CMK (cell line): ENCODE measurements around the gene TNFAIP8L3.
"Not testable (repeated sequence)": the region's sequence is repeated elsewhere in the genome, so short reads cannot be mapped to it uniquely, and the experiment has no call there.

ENCODE experiments used
- DNase-seq: peaks from one replicate; pipeline ENCODE4 v3.0.0-alpha.2; 2010; ENCODE audit warnings: low read depth

The TNFAIP8L3 gene

DNA sequence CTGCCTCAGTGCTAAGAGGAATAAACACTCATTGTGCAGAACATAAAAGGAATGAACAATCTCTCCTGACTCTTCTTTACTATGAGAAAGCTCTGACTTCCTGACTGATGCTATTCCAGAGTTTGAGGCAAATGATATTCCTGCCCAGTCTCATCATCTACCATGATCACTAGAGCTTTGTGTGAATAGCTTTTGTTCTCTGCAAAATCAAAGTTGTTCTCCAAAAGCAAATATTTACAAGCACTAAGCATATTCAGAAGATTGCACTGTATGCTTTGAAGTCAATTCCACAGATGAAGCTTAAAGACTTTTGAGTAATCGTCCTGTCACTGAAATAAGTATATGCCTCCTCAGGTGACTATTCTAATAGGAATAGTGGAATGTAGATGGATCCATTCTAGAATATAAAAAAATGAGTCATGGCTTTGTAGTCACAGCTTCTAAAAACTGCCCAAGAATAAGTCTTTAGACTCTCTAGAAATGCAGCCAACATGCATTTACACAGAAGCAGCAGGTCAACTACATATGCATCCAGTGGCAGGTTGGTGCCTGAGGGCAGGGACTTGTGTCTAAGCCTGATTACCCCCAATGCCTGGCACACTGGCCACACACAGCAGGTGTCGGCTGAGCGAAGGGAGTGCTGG, 34.6 kb downstream of the TNFAIP8L3 start:
- DNase-seq, result no peak

DNA sequence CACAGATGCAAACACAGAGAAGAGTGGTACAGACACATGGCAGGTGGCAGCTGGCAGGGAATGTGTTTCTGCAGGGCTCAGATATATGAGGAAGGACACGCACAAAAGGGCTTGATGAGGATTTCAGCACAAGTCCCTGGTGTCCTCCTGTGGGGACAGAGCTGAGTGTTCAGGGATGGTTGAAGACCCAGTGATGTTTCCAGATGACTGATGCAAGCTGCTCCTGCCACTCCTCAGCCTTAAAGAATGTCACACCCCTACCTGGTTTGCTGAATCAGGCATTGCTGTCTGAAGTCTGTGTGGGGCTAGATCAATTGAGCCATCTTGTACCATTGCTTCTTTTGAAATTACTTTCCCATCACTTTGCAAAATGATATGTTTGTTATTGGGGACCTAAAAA, 40.2 kb downstream of the TNFAIP8L3 start:
- no peak for DNase-seq

DNA sequence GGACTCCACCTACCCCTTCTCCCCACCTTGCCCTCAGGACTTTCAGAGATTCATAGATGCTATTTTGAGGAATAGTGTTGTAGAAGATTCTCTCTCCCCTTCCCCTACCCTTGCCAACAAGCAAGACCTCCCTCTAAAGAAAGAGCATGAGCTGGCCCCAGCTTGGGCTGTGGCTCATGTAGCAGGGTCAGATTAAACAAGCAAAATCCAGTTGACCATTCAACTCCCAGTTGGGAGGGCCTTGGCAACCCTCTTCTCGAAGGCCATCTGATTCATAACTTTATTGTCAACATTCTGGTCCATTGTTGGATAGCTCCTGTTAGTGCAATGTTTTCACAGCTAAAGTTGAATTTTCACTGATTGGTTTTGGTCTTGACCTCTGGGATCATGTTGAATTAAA, 41.1 kb downstream of the TNFAIP8L3 start:
- DNase-seq, result no peak

DNA sequence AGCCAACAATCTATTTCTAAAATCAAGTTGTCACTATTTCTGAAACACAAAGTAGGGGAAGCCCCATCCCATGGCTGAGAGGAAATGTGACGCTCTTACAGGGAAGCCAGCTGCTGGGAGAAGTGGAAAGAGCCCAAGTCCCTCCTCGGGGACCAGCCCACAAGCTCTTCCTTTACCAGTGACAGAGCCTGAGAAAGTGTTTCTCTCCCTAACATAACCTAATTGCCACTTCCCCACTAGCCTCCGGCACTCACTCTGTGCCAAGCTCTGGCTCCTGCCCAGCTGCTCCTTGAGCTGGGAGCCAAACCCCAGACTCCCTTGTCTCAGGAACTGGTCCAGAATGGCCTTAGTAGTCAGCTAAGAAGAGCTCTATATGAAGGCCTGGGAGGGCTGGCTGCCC, 42.9 kb downstream of the TNFAIP8L3 start:
- DNase-seq, result no peak

DNA sequence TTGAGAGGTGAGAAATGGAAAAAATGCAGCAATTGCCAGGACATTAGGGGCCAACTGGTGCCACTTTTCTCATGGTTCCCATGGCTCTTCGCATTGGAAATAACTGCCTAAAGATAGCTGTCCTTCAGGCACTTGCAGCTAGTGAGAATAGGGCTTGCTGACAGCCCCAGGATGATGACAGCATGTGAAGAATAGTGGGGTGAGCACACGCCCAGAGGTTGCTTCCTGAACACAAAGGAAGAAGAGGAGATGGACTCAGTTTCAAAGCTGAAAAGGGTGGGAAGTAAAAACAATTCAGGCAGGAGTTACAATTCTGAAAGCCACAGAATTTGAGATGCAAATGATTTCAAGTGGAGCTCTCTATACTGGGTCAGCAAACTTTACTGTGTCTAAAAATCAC, 45.6 kb downstream of the TNFAIP8L3 start:
- DNase-seq, result no peak

DNA sequence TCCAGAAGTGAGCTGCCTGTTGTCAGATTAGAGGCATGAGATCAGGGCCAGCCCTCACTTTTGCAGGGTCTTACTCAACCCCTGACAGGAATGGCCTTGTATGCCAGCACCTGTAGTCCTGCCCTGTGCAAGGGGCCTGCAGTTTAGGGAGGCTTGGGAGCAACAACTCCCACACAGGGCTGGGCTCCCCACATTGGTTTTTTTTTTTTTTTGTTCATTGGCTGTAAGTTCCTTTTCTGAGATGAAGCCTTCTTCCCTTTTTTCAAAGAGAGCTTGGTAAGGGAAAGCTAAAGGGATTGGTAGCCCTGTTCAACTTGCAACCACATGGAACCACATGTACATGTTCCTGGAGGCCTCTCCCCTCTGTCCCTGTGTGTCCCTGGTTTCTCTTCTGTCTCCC, 46.4 kb downstream of the TNFAIP8L3 start:
- no peak for DNase-seq

- no peak for DNase-seq
Measured at GRCh38 chr15:51046799-51047449, 47.8 kb downstream of the TNFAIP8L3 start.

GRCh38 chr15:51046016-51046415, 48.7 kb downstream of the TNFAIP8L3 start:
- DNase-seq, result no peak

DNA sequence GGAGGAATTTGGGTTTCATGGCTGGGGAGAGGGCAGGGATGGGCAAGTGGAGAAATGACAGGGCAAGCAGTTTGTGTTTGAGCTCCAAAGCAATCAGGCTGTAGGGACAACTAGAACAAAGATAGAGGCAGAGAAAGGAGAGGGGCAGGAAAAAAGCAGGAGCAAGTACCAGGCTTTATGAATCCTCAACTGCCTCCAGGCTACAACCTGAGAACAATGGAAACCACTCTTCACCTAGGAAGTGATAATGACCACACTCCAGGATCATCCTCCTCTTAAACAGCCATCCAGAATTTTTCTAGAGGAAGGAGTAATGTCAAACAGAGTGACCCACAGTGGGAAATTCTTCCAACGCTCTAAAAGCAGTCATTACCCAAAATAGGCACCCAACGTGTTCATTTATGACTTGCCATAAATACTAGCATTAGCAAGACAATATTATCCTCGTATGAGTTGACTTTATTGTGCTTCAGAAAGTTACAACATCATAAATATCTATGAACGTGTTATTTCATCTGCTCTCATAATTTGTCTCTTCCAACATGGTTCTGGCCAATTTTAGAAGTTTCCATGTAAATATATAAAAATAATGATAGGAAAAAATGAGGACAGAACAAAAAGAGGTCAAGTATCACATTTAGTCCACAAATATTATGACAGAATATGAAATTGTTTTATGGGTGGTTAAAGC, 50.5 kb downstream of the TNFAIP8L3 start:
- DNase-seq, result no peak

DNA sequence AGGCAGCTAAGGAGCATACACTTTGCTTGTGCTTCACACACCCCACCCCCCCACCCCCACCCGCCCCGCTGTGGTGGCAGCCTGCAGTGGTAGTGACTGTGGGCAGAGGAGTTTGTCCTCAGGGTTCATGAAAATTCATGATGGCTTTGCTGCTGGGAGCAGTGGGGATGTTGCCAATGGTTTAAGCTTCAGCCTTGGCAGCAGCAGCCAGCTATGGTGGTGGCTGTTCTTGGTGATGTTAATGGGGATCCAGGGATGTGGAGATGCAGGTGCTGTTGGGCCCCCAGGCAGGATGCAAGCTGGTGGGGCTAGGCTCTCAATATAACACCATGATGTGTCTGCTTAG, 55.8 kb downstream of the TNFAIP8L3 start:
- DNase-seq, result no peak

DNA sequence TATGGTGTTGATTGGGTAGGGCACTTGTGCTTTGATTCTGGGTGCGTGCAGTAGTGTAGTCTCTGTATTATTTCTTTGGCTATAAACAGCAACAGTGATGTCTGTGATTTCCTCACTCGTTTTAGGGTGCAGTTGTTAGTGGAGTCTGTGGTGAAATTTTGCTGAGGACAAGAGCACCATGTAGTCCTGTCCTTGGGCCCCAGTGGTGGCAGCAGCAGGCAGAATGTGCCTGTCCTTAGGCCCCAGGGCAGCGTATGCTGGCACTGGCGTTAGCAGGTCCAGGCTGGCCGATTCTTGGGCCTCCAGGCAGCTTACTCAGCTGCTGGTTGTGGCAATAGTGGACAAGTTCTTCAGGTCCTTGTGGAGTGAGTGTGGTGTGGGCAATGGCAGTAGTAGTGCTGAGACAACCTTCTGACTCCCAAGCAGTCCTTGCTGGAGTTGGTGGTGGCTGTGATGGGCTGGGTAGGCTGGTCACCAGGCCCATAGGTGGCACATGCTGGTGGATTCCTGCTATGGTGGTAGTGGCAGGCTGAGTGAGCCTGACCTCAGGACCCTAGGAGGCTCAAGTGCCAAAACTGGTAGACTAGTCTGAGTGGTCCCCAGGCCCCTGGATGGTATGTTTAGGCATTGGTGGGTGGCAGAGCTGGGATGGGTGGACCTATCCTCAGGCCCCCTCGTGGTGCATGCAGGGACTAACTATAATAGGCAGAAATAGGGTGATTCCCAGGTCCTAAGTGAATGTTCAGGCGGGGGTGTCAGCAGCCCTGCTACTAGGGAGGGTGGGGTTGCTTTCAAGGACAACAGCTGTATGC, 56.3 kb downstream of the TNFAIP8L3 start:
- no peak for DNase-seq

DNA sequence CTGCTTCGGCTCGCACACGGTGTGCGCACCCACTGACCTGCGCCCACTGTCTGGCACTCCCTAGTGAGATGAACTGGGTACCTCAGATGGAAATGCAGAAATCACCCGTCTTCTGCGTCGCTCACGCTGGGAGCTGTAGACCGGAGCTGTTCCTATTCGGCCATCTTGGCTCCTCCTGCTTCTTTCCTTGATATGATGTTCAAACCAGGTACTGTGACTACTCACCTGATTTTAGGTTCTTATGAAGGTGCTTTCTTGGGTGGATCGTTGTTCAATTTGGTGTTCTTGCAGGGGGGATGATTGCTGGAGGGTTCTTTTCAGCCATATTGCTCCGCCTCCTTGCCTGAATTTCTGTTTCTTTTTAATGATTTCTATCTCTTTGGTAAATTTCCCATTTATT, 57.2 kb downstream of the TNFAIP8L3 start:
- not testable (repeated sequence) for DNase-seq

DNA sequence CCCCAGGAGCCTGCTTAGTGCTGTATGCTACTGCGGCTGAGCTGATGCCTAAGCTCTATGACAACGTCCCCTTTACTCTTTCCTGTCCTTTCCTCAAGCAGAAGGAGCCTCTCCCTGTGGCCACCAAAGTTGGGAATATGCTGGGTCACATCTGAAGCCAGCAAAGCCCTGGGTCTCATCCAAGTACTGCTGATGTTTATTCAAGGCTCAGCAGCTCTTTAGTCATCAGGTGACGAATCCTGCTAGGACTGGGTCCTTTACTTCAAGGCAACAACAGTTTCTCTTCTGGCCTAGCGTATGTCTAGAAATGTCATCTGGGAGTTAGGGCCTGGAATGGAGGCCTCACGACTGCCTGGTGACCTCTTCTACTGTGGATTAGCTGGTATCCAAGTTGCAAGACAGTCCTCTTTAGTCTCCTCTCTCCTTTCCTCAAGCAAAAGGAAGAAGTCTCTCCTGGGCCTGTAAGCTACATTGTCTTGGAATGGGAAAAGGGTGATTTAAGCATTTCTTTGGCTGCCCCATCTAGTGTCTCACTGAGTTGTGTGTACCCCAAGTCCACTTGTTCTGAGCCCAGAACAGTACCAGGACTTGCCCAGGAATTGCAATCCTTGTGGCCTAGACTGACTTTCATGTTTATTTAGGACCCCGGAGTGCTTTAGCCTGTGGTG, 63.9 kb downstream of the TNFAIP8L3 start:
- no peak for DNase-seq

DNA sequence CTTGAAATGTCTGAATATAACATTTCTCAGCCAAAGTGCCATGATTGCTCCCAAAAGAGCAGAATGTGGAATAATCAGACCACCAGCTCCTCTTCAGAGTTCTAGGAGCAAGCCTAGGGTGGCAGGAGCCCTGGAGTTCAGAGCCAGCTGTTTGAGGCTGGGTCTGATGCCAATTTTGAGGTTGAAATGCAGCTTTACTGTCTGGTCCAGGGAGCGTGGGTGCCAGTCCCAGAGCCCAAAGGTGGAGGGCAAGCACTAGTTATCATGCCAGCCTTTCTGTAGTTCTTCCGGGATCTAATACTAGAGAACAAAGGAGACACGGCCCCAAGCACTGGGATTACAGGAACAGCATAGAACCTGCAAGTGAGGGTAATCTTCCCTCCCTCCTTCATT, 69.3 kb downstream of the TNFAIP8L3 start:
- DNase-seq, result no peak

DNA sequence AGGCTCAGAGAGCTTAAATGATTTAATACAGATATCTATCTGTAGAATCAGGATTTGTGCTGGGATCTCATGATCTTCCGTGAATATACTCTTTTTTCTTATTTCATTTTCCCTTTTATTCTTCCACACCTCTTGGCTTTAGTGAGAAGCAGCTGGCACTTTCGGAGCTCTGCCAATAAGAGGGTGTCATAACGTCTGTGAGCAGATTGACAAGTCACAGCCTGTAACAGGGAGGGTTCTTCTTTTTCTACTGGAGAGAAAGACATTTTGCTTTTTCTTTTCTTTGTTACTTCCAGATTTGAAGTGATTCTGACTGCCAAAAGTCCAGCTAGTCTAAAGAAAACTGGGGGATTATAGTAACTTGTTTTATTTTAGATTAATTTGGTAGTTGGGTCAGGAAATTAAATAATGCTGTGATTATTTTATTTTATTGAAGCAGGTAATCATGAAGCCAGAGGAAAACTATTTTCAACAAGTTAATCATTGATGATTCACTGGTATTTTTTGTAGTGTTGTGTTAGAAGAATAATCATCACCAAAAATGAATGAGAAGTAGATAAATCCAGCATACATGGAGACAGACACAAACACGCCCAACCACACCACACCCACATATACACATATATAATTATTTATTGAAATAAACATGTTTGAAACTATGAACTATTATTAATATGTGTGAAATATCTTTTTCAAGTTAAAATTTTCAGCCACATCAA, 69.8 kb downstream of the TNFAIP8L3 start:
- no peak for DNase-seq

- no peak for DNase-seq
Measured at GRCh38 chr15:51023499-51023898, 71.2 kb downstream of the TNFAIP8L3 start.

DNA sequence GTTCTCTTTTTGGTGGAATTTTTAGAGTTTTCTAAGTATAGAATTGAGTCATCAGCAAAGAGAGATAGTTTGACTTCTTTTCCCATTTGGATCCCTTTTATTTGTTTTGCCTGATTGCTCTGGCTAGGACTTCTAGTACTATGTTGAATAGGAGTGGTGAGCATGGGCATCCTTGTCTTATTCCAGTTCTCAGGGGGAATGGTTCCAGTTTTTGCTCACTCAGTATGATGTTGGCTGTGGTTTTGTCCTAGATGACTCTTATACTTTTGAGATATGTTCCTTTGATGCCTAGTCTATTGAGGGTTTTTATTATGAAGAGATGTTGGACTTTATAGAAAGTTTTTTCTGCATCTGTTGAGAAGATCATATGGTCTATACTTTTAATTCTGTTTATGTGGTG, 72.5 kb downstream of the TNFAIP8L3 start:
- no peak for DNase-seq

- DNase-seq, result no peak
Measured at GRCh38 chr15:51016615-51017014, 78.1 kb downstream of the TNFAIP8L3 start.

GRCh38 chr15:51011212-51011611, 83.5 kb downstream of the TNFAIP8L3 start:
- DNase-seq, result no peak

DNA sequence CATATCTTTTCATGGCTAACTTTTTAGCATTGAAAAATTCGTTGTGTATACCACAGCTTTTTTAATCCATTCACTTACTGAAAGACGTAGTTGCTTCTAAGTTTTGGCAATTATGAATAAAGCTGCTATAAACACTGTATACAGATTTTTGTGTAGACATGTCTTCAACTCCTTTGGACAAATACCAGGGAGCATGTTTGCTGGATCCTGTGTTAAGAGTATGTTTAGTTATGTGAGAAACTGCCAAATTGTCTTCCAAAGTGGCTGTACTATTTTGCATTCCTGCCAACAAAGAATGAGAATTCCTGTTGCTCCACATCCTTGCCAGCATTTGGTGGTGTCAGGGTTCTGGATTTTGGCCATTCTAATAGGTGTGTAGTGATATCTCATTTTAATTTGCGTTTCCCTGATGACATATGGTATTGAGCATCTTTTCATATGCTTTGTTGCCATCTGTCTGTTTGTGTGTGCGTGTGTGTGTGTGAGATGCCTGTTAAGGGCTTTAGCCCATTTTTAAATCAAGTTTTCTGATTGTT, 87.5 kb downstream of the TNFAIP8L3 start:
- no peak for DNase-seq
